HEK293T (cell line): Measurements from ENCODE around the gene PCSK2.

Source experiments
- CTCF ChIA-PET: fragments of 350-600 bp; formaldehyde crosslinking; extraction: SDS; loops from one replicate; lab custom pipeline; 2021; ENCODE audit warnings: antibody characterized with exemption, inconsistent platforms; lab: Yijun Ruan, JAX
- POLR2A ChIA-PET: fragments of 350-600 bp; formaldehyde crosslinking; extraction: SDS; loops from one replicate; lab custom pipeline; 2020; ENCODE audit warnings: antibody characterized with exemption, inconsistent platforms; lab: Yijun Ruan, JAX
- DNase-seq: peaks from one replicate; pipeline ENCODE4 v3.0.0; 2012; ENCODE audit warnings: mixed read lengths; ENCODE audit errors: extremely low spot score
- ARNT ChIP-seq: fragments of 450-650 bp; IDR thresholded peaks from 2 replicates; pipeline ENCODE4 v1.6.1; 2017; ENCODE audit warnings: mild to moderate bottlenecking
- BHLHE40 ChIP-seq: fragments of 450-650 bp; IDR thresholded peaks from 2 replicates; pipeline ENCODE4 v1.6.1; 2016; ENCODE audit warnings: mild to moderate bottlenecking, moderate library complexity, borderline replicate concordance
- CTBP1 ChIP-seq: fragments of 450-650 bp; IDR thresholded peaks from 2 replicates; pipeline ENCODE4 v1.6.1; 2016; ENCODE audit warnings: borderline replicate concordance
- ELF4 ChIP-seq: fragments of 450-650 bp; IDR thresholded peaks from 2 replicates; pipeline ENCODE4 v1.6.1; 2017; ENCODE audit warnings: antibody characterized with exemption
- FOXA1 ChIP-seq: fragments of 450-650 bp; IDR thresholded peaks from 2 replicates; pipeline ENCODE4 v1.6.1; 2016; ENCODE audit warnings: mild to moderate bottlenecking
- FOXK2 ChIP-seq: fragments of 450-650 bp; IDR thresholded peaks from 2 replicates; pipeline ENCODE4 v1.6.1; 2016; ENCODE audit warnings: mild to moderate bottlenecking
- FOXM1 ChIP-seq: fragments of 450-650 bp; IDR thresholded peaks from 2 replicates; pipeline ENCODE4 v1.6.1; 2017; ENCODE audit warnings: mild to moderate bottlenecking, borderline replicate concordance
- HDGF ChIP-seq: fragments of 450-650 bp; IDR thresholded peaks from 2 replicates; pipeline ENCODE4 v1.6.1; 2017; ENCODE audit warnings: antibody characterized with exemption, borderline replicate concordance
- L3MBTL2 ChIP-seq: fragments of 450-650 bp; conservative IDR thresholded peaks from 2 replicates; pipeline ENCODE4 v1.6.1; 2016; ENCODE audit warnings: mild to moderate bottlenecking
- LEF1 ChIP-seq: fragments of 450-650 bp; IDR thresholded peaks from 2 replicates; pipeline ENCODE4 v1.6.1; 2017; ENCODE audit warnings: mild to moderate bottlenecking, borderline replicate concordance
- NFRKB ChIP-seq: fragments of 450-650 bp; IDR thresholded peaks from 2 replicates; pipeline ENCODE4 v1.6.1; 2016; ENCODE audit warnings: mild to moderate bottlenecking, moderate library complexity
- PKNOX1 ChIP-seq: fragments of 450-650 bp; IDR thresholded peaks from 2 replicates; pipeline ENCODE4 v1.6.1; 2016
- SP1 ChIP-seq: fragments of 450-650 bp; IDR thresholded peaks from 2 replicates; pipeline ENCODE4 v1.6.1; 2017
- SUZ12 ChIP-seq: fragments of 450-650 bp; IDR thresholded peaks from 2 replicates; pipeline ENCODE4 v1.6.1; 2016; ENCODE audit warnings: mild to moderate bottlenecking
- TARDBP ChIP-seq: fragments of 450-650 bp; IDR thresholded peaks from 2 replicates; pipeline ENCODE4 v1.6.1; 2016
- ZNF384 ChIP-seq: fragments of 450-650 bp; IDR thresholded peaks from 2 replicates; pipeline ENCODE4 v1.6.1; 2016

The PCSK2 gene

GRCh38 chr20:17449031-17449430, 222.2 kb downstream of the PCSK2 start:
- no peak for TF ChIP-seq NFRKB
- no peak for TF ChIP-seq L3MBTL2
- TF ChIP-seq HDGF = no peak
- no peak for TF ChIP-seq BHLHE40
- no peak for TF ChIP-seq SP1
- TF ChIP-seq FOXA1 = no peak
- TF ChIP-seq PKNOX1 = no peak
- no peak for TF ChIP-seq SUZ12
- no peak for TF ChIP-seq FOXM1
- no peak for TF ChIP-seq ZNF384
- no peak for TF ChIP-seq FOXK2
- TF ChIP-seq ELF4 = no peak
- no peak for TF ChIP-seq LEF1
- no peak for TF ChIP-seq TARDBP
- ChIA-PET CTCF (no interaction called here), POLR2A (no interaction called here)
- DNase-seq = no peak

GRCh38 chr20:17452441-17452840, 225.6 kb downstream of the PCSK2 start:
- DNase-seq = no peak
- ChIA-PET POLR2A (no interaction called here), CTCF (no interaction called here)
- TF ChIP-seq ZNF384 (no peak), BHLHE40 (no peak), SUZ12 (no peak), ARNT (no peak), HDGF (no peak)

GRCh38 chr20:17453592-17453991, 226.8 kb downstream of the PCSK2 start:
- no peak for TF ChIP-seq FOXK2
- no peak for TF ChIP-seq L3MBTL2
- TF ChIP-seq LEF1 = no peak
- no peak for TF ChIP-seq BHLHE40
- TF ChIP-seq ELF4 = no peak
- TF ChIP-seq ARNT = no peak
- no peak for TF ChIP-seq NFRKB
- TF ChIP-seq ZNF384 = no peak
- TF ChIP-seq TARDBP = no peak
- TF ChIP-seq CTBP1 = no peak
- no peak for TF ChIP-seq PKNOX1
- TF ChIP-seq SUZ12 = no peak
- no peak for TF ChIP-seq FOXM1
- TF ChIP-seq SP1 = no peak
- TF ChIP-seq FOXA1 = no peak
- no peak for DNase-seq
- POLR2A ChIA-PET = no interaction called here
- CTCF ChIA-PET = no interaction called here

GRCh38 chr20:17456279-17456678, 229.4 kb downstream of the PCSK2 start:
- TF ChIP-seq CTBP1 (no peak), ZNF384 (no peak), ARNT (no peak), FOXM1 (no peak), LEF1 (no peak), SP1 (no peak), FOXK2 (no peak), HDGF (no peak)
- ChIA-PET POLR2A (no interaction called here), CTCF (no interaction called here)
- DNase-seq = no peak

GRCh38 chr20:17457079-17457478, 230.2 kb downstream of the PCSK2 start:
- ChIA-PET CTCF (no interaction called here), POLR2A (no interaction called here)
- TF ChIP-seq ZNF384 (no peak), NFRKB (no peak), BHLHE40 (no peak), SUZ12 (no peak), LEF1 (no peak), HDGF (no peak), ELF4 (no peak)
- DNase-seq = no peak

- TF ChIP-seq CTBP1 (no peak), L3MBTL2 (no peak), HDGF (no peak), NFRKB (no peak), FOXA1 (no peak), SP1 (no peak)
- CTCF ChIA-PET = no interaction called here
- DNase-seq = no peak
- POLR2A ChIA-PET = no interaction called here
These were observed 230.8 kb downstream of the PCSK2 start for GRCh38 chr20:17457588-17458190.

GRCh38 chr20:17460119-17460518, 233.3 kb downstream of the PCSK2 start:
- TF ChIP-seq ELF4 = no peak
- POLR2A ChIA-PET = no interaction called here
- CTCF ChIA-PET = no interaction called here
- no peak for DNase-seq

- no peak for DNase-seq
- CTCF ChIA-PET = no interaction called here
- TF ChIP-seq LEF1 = no peak
- TF ChIP-seq ELF4 = no peak
- TF ChIP-seq CTBP1 = no peak
- TF ChIP-seq HDGF = no peak
- no peak for TF ChIP-seq L3MBTL2
- no peak for TF ChIP-seq PKNOX1
- no peak for TF ChIP-seq TARDBP
- TF ChIP-seq FOXK2 = no peak
- TF ChIP-seq SUZ12 = no peak
- no peak for TF ChIP-seq FOXM1
- no peak for TF ChIP-seq BHLHE40
- no peak for TF ChIP-seq ARNT
- TF ChIP-seq ZNF384 = no peak
- no peak for TF ChIP-seq SP1
- no peak for TF ChIP-seq FOXA1
- TF ChIP-seq NFRKB = no peak
- POLR2A ChIA-PET = no interaction called here
These were observed 235.1 kb downstream of the PCSK2 start for GRCh38 chr20:17461941-17462340.
